Hepatocyte (in vitro differentiated cells): Measurements from ENCODE around the gene ANKRD30A. TPM values are rescaled to one million over a fixed set of nuclear protein-coding genes. Genes with fewer than 3 reads are reported as not detected.

ENCODE experiments used
- DNase-seq: peaks from one replicate; pipeline ENCODE4 v3.0.0-alpha.2; 2016; ENCODE audit warnings: low spot score
- H2AFZ ChIP-seq: fragments of 200-600 bp; sonication (generic); 2 replicates; pipeline ENCODE4 v1.6.0; 2016; ENCODE audit warnings: antibody characterized with exemption, mild to moderate bottlenecking
- H3K27ac ChIP-seq: fragments of 200-600 bp; sonication (generic); 2 replicates; pipeline ENCODE4 v1.5.1; 2016; ENCODE audit warnings: mild to moderate bottlenecking
- H3K27me3 ChIP-seq: fragments of 200-600 bp; sonication (generic); 2 replicates; pipeline ENCODE4 v1.6.1; 2016
- H3K36me3 ChIP-seq: fragments of 200-600 bp; sonication (generic); replicated peaks from 2 replicates; pipeline ENCODE4 v1.5.1; 2016; ENCODE audit warnings: low read depth; ENCODE audit not compliant: insufficient read depth
- H3K4me1 ChIP-seq: fragments of 200-600 bp; sonication (generic); 2 replicates; pipeline ENCODE4 v1.5.1; 2016; ENCODE audit warnings: mild to moderate bottlenecking, moderate library complexity; ENCODE audit not compliant: insufficient read depth
- H3K4me2 ChIP-seq: fragments of 200-600 bp; sonication (generic); 2 replicates; pipeline ENCODE4 v1.6.0; 2016
- H3K4me3 ChIP-seq: fragments of 200-600 bp; sonication (generic); 2 replicates; pipeline ENCODE4 v1.5.1; 2016; ENCODE audit warnings: mild to moderate bottlenecking
- H3K79me2 ChIP-seq: fragments of 200-600 bp; sonication (generic); 2 replicates; pipeline ENCODE4 v1.6.0; 2017; ENCODE audit warnings: mild to moderate bottlenecking
- H3K9me2 ChIP-seq: fragments of 200-600 bp; sonication (generic); replicated peaks from 2 replicates; pipeline ENCODE4 v1.6.0; 2017; ENCODE audit warnings: mild to moderate bottlenecking; ENCODE audit not compliant: insufficient read depth
- H3K9me3 ChIP-seq: fragments of 200-600 bp; sonication (generic); 2 replicates; pipeline ENCODE4 v1.5.1; 2016; ENCODE audit warnings: low read depth, mild to moderate bottlenecking
- H4K20me1 ChIP-seq: fragments of 200-600 bp; sonication (generic); 2 replicates; pipeline ENCODE4 v1.6.0; 2016; ENCODE audit warnings: mild to moderate bottlenecking; ENCODE audit not compliant: insufficient read depth, poor library complexity, severe bottlenecking
- CTCF ChIP-seq: fragments of 200-600 bp; sonication (generic); IDR thresholded peaks from 2 replicates; pipeline ENCODE4 v1.5.1; 2016; ENCODE audit warnings: antibody characterized with exemption, mild to moderate bottlenecking; ENCODE audit not compliant: poor library complexity
- EZH2 ChIP-seq: fragments of 200-600 bp; sonication (generic); IDR thresholded peaks from 2 replicates; pipeline ENCODE4 v1.6.1; 2016; ENCODE audit warnings: antibody characterized with exemption, mild to moderate bottlenecking, borderline replicate concordance
- EZH2phosphoT487 ChIP-seq: fragments of 200-600 bp; sonication (generic); IDR thresholded peaks from one replicate; pipeline ENCODE4 v1.6.1; 2018; ENCODE audit warnings: antibody characterized with exemption, mild to moderate bottlenecking, low read depth, moderate library complexity; ENCODE audit not compliant: unreplicated experiment, severe bottlenecking
- WGBS: methylation state at CpG from one replicate; pipeline ENCODE4 v1.1.6; 2016; ENCODE audit warnings: low lambda C conversion rate; ENCODE audit errors: missing lambda C conversion rate; 5-methylcytosine and 5-hydroxymethylcytosine counted together
- polyA plus RNA-seq: library from polyadenylated mRNA; unstranded; fragments of >200 nt; fragmentation: Nextera tagmentation; extraction: Ambion mirVana; gene quantifications from 2 replicates; pipeline ENCODE4 v1.2.1, GENCODE V29; 2016
- total RNA-seq: library from RNA; depleted of rRNA; stranded (reverse); fragments of >200 nt; gene quantifications from 2 replicates; pipeline ENCODE4 v1.2.3, GENCODE V29; 2014

The ANKRD30A gene
- total and polyA plus RNA-seq, 2 experiments from 2014 or later: not detected

- Histone ChIP-seq H3K4me2 (no peak overlapping the region), H2AFZ (no peak overlapping the region), H4K20me1 (no peaks in the 10 kb centered on the region), H3K4me3 (no peak overlapping the region), H3K36me3 (no peaks in the 10 kb centered on the region), H3K9me2 (peaks cover 3% of the 10 kb centered on the region), H3K27me3 (no peaks in the 10 kb centered on the region), H3K9me3 (no peaks in the 10 kb centered on the region), H3K79me2 (no peaks in the 10 kb centered on the region), H3K4me1 (no peaks in the 10 kb centered on the region), H3K27ac (no peak overlapping the region)
- TF ChIP-seq EZH2phosphoT487: no peak
- no peak for TF ChIP-seq EZH2
- TF ChIP-seq CTCF: no peak
- 73% methylated on average over 3 of the region's 3 CpGs for WGBS
- no peak for DNase-seq
Observed at GRCh38 chr10:37206132-37206531, 80.7 kb downstream of the ANKRD30A start.

DNA sequence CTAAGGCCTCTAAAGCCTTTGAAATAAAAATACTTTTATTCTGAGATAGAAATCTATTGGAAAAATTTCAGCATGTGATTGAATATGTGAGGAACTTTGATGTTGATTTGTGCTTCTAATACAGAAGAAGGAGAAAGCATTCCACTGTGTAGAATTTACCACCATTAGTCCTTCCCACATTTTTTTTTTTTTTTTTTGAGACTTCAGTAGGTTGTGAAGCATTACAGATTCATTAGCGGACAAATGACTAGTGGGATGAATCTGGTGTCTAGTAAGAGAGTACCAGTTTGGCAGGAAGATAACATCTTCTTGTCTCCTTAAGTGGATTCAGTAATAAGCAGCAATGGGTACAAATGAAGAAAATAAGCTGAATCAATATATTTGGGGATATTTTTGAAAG, 95.5 kb downstream of the ANKRD30A start:
- H3K79me2 ChIP-seq: no peaks in the 10 kb centered on the region
- no CpG with 5 or more reads among the region's 1 CpG for WGBS

DNA sequence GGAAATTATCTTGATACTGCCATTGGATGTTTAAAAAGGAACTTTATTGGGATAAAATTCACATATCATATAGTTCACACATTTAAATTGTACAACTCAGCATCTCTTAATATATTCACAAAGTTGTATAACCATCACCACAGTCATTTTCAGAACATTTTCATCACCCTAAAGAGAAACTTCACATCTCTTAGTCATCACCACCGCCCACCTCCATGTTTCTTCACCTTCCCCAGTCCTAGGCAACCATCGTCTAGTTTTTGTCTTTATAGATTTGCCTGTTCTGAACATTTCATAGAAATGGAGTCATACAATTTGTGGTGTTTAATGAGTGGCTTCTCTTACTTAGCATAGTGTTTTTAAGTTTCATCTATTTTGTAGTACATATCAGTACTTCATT, 96.6 kb downstream of the ANKRD30A start:
- Histone ChIP-seq H3K27me3 (no peaks in the 10 kb centered on the region), H4K20me1 (no peaks in the 10 kb centered on the region), H3K27ac (no peak overlapping the region), H3K4me1 (no peaks in the 10 kb centered on the region), H3K79me2 (no peaks in the 10 kb centered on the region), H3K9me2 (no peaks in the 10 kb centered on the region), H3K36me3 (no peaks in the 10 kb centered on the region), H3K9me3 (no peaks in the 10 kb centered on the region), H2AFZ (no peak overlapping the region), H3K4me2 (no peak overlapping the region), H3K4me3 (no peak overlapping the region)
- no peak for DNase-seq
- no peak for TF ChIP-seq EZH2
- no peak for TF ChIP-seq CTCF
- no peak for TF ChIP-seq EZH2phosphoT487
- WGBS: 11% methylated on average over 2 of the region's 2 CpGs

More for the DNA sequence above, 95.5 kb downstream of the ANKRD30A start:
- no peaks in the 10 kb centered on the region for H3K9me3 ChIP-seq
- H3K27me3 ChIP-seq: no peaks in the 10 kb centered on the region
- no peak for DNase-seq
- no peaks in the 10 kb centered on the region for H3K4me1 ChIP-seq
- H3K4me3 ChIP-seq: no peak overlapping the region
- H3K36me3 ChIP-seq: no peaks in the 10 kb centered on the region
- no peaks in the 10 kb centered on the region for H3K9me2 ChIP-seq
- H4K20me1 ChIP-seq: no peaks in the 10 kb centered on the region
- no peak overlapping the region for H3K4me2 ChIP-seq
- TF ChIP-seq EZH2 (no peak), EZH2phosphoT487 (no peak), CTCF (no peak)
- no peak overlapping the region for H3K27ac ChIP-seq
- no peak overlapping the region for H2AFZ ChIP-seq

DNA sequence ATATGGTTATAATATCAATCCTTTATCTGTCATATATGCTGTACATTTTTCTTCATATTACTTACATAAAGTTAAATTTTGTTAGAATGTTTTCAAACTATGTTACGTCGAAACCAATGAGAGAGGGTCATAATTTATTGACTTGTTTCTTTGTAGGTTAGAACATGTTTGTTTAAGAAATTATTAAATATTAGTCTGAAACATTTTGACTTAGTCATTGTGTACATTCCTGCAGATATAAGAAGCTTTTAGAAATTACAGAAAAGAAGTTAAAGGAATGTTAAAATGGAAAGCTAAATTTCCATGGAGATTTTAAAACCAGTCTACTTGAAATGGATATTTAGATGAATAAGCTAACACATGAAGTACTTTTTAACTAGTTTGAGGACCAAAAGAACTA, 99.8 kb downstream of the ANKRD30A start:
- no peak for DNase-seq
- H4K20me1 ChIP-seq: no peaks in the 10 kb centered on the region
- no peak overlapping the region for H3K4me3 ChIP-seq
- H3K79me2 ChIP-seq: no peaks in the 10 kb centered on the region
- H3K36me3 ChIP-seq: no peaks in the 10 kb centered on the region
- H3K9me3 ChIP-seq: no peaks in the 10 kb centered on the region
- TF ChIP-seq CTCF (no peak), EZH2phosphoT487 (no peak), EZH2 (no peak)
- H3K4me2 ChIP-seq: no peak overlapping the region
- H3K9me2 ChIP-seq: no peaks in the 10 kb centered on the region
- no peaks in the 10 kb centered on the region for H3K27me3 ChIP-seq
- WGBS: 92% methylated on average over 2 of the region's 2 CpGs
- no peaks in the 10 kb centered on the region for H3K4me1 ChIP-seq
- H2AFZ ChIP-seq: no peak overlapping the region
- H3K27ac ChIP-seq: no peak overlapping the region
